Measurements from ENCODE around the gene PLXNA4. TPM values are rescaled to one million over a fixed set of nuclear protein-coding genes. Genes with fewer than 3 reads are reported as not detected.

Gene PLXNA4
- total and polyA plus RNA-seq, 2 experiments from 2014 or later = 7.3 to 33.3 TPM

DNA sequence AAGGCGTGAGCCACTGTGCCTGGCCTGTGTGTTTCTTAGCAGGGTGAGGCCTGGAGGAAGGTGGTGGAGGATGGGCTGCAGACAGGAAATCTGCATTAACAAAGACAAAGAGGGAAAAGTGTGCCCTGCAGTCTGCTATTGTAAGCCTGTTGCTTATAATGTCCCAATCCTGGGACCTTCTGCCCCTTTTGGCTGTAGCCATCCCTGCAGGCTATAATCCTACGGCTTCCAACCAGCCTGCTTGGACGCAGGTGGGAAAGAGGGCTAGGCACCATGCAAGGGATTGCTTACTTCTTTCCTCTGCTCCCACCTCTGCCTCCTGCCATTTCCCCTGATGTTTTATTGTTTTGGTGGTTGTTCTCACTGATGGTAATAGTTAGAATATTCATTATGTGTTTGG is 434.3 kb downstream of the PLXNA4 start:
- TF ChIP-seq, protein P1, sequence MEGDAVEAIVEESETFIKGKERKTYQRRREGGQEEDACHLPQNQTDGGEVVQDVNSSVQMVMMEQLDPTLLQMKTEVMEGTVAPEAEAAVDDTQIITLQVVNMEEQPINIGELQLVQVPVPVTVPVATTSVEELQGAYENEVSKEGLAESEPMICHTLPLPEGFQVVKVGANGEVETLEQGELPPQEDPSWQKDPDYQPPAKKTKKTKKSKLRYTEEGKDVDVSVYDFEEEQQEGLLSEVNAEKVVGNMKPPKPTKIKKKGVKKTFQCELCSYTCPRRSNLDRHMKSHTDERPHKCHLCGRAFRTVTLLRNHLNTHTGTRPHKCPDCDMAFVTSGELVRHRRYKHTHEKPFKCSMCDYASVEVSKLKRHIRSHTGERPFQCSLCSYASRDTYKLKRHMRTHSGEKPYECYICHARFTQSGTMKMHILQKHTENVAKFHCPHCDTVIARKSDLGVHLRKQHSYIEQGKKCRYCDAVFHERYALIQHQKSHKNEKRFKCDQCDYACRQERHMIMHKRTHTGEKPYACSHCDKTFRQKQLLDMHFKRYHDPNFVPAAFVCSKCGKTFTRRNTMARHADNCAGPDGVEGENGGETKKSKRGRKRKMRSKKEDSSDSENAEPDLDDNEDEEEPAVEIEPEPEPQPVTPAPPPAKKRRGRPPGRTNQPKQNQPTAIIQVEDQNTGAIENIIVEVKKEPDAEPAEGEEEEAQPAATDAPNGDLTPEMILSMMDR (IDR thresholded peaks at IDR 0.05; ENCODE audit: low read depth, low read length) = no peak
- no peak overlapping the region for H3K4me3 ChIP-seq
- no peaks in the 10 kb centered on the region for H3K27me3 ChIP-seq
- H3K36me3 ChIP-seq = peaks cover 5% of the 10 kb centered on the region
- no peak for DNase-seq (ENCODE audit: low read depth in 1 of 2, low spot score in 1 of 2)
- no peak overlapping the region for H3K27ac ChIP-seq
- no peaks in the 10 kb centered on the region for H3K4me1 ChIP-seq (ENCODE audit: low read depth)
- no peaks in the 10 kb centered on the region for H3K9me3 ChIP-seq (ENCODE audit: low read depth)

DNA sequence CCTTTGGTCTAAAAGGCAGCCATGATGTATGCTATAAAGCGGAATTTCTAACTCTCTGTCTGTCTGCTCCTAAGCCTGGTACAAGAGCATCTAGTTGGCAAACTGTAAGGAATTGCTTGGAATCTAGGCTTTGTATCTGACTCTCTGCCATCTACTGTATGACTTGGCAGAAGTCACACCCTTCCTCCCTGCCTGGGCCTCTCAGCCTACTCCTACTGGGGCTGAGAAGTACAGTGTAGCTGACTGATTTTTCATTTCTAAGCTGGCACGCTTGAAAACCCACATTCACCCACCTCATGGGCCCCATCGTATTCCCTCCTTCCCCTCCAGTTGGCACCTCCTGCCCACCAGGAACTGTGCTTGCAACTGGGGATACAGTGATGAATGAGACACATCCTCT is 435.2 kb downstream of the PLXNA4 start:
- DNase-seq (ENCODE audit: low read depth in 1 of 2, low spot score in 1 of 2) = peak in 1 of 2 donors; percentile 3

DNA sequence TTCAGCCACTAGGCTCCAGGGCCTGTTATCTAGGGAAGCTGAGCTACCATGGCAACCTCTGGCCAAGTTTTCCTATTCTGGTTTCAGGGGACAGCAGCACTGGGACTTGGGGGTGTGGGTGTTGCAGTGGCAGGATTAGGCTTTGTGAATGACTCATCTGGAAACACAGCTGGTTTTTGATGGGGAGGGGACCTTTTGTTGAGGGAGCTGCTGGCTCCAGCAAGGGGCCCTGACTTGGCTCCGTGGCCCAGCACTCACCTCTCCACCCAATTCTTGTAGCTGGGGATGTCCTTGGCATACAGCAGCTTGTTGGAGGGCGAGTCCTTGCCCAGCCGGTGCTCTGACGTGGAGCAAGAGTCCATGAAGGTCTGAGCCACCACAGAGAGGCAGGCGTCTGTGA is 435.9 kb downstream of the PLXNA4 start:
- no peak overlapping the region for H3K4me3 ChIP-seq
- H3K27ac ChIP-seq = no peak overlapping the region
- no peaks in the 10 kb centered on the region for H3K9me3 ChIP-seq (ENCODE audit: low read depth)
- H3K4me1 ChIP-seq (ENCODE audit: low read depth) = no peaks in the 10 kb centered on the region
- H3K36me3 ChIP-seq = peaks cover 3% of the 10 kb centered on the region
- TF ChIP-seq, protein P1 (IDR thresholded peaks at IDR 0.05; ENCODE audit: low read depth, low read length) = no peak
- DNase-seq (ENCODE audit: low read depth in 1 of 2, low spot score in 1 of 2) = peak in 1 of 2 donors; percentile 5
- no peaks in the 10 kb centered on the region for H3K27me3 ChIP-seq

More for the DNA sequence above, 435.2 kb downstream of the PLXNA4 start:
- Histone ChIP-seq H3K9me3 (ENCODE audit: low read depth) (no peaks in the 10 kb centered on the region), H3K36me3 (peaks cover 3% of the 10 kb centered on the region), H3K4me1 (ENCODE audit: low read depth) (no peaks in the 10 kb centered on the region), H3K4me3 (no peak overlapping the region), H3K27me3 (no peaks in the 10 kb centered on the region), H3K27ac (no peak overlapping the region)
- TF ChIP-seq, protein P1 (IDR thresholded peaks at IDR 0.05; ENCODE audit: low read depth, low read length) = no peak

DNA sequence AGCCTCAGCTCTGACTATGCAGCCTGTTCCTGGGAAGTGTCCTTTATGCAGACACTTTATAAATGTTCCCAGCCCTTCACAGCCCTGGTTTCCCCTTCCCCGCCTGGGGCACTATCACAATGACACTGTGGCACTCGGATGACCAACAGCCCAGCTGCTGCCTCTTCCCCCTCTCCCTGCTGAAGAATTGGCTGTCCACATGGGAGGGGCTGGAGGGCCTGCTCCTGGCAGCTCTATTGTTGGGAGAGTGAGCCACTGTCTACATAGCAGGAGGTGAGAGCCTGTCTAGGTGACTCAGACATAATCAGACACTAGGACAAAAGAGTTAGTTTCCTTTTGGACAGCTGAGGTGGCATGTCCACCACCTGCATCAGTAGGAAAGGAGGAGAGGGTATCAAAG is 437.5 kb downstream of the PLXNA4 start:
- peaks cover 3% of the 10 kb centered on the region for H3K36me3 ChIP-seq
- H3K27ac ChIP-seq = no peak overlapping the region
- TF ChIP-seq, protein P1 (IDR thresholded peaks at IDR 0.05; ENCODE audit: low read depth, low read length) = no peak
- H3K9me3 ChIP-seq (ENCODE audit: low read depth) = no peaks in the 10 kb centered on the region
- no peaks in the 10 kb centered on the region for H3K4me1 ChIP-seq (ENCODE audit: low read depth)
- no peak for DNase-seq (ENCODE audit: low read depth in 1 of 2, low spot score in 1 of 2)
- H3K4me3 ChIP-seq = no peak overlapping the region
- no peaks in the 10 kb centered on the region for H3K27me3 ChIP-seq

DNA sequence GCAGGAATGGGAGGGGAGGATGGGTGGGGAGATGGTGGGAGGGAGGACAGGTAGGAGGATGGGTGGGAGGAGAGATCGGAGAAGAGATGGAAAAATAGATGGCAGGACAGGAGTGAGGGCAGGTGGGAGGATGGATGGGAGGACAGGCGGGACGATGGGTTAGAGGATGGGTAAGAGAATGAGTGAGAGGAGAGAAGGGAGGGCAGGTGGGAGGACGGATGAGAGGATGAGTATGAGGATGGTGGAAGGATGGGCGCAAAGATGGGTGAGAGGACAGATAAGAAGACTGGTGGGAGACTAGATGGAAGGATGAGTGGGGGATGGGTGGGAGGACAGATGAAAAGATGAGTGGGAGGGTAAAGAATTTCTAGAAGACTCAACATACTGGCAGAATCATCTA is 438.6 kb downstream of the PLXNA4 start:
- TF ChIP-seq, protein P1 (IDR thresholded peaks at IDR 0.05; ENCODE audit: low read depth, low read length) = no peak
- H3K27ac ChIP-seq = no peak overlapping the region
- peaks cover 3% of the 10 kb centered on the region for H3K36me3 ChIP-seq
- H3K4me3 ChIP-seq = no peak overlapping the region
- DNase-seq (ENCODE audit: low read depth in 1 of 2, low spot score in 1 of 2) = no peak
- no peaks in the 10 kb centered on the region for H3K4me1 ChIP-seq (ENCODE audit: low read depth)
- no peaks in the 10 kb centered on the region for H3K9me3 ChIP-seq (ENCODE audit: low read depth)
- no peaks in the 10 kb centered on the region for H3K27me3 ChIP-seq
